Measurements from ENCODE around the gene TIMM17B. TPM values are rescaled to one million over a fixed set of nuclear protein-coding genes. Genes with fewer than 3 reads are reported as not detected.

TIMM17B gene
- 89.0 and 89.7 TPM in 2 replicates for total RNA-seq (2021)
- long read RNA-seq, transcript TIMM17B-204 (7 exons, 964 nt) = major isoform, 20 of 117 reads
- long read RNA-seq, partial matches to known transcripts = 84 of 117 reads
- long read RNA-seq, other reads (novel, unspliced or antisense) = 12 of 117 reads

DNA sequence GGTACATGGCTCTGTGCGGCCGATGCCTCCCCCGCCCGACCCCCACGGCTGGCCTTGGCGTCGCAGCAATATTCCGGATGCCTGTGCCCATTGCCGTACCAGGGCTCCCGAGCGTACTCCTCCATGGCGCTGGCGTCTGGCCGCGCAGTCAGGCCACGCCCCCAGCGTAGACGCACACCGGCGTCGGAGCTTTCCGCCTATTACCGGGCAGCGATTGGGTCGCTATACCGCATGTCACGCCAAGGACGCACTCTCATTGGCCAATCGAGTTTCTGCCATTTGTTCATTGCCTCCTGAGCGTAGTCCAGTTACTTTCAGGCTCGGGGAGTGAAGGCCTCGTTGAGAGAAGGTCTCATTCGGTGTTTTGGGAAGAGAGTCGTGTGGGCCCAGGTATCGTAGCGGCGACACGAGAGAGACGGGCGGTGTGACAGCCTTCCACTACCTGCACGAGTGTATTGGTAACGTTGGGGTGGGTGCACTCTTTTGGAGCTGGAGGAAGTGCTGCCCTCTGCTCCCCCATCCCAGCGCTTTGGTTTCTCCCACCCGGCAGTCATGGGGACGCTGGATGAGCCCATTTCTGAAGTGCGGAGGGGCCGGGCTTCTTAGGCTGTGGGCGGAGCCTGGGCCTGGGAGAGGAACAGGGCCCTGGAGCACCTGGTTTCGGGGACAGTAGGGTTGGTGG lies at the start of gene TIMM17B, which contains the start of gene PQBP1:
TIMM17B (minus strand) TSS at position 144 of the 682 bp plus-strand sequence; CDS start at position 125, 19 bp downstream.
PQBP1 (plus strand) TSS at position 306 of the 682 bp plus-strand sequence. CDS start 580 bp downstream, outside the sequence.
- Mint-ChIP-seq H3K36me3 (ENCODE audit: insufficient read depth in 1 of 3, low read depth in 3 of 3) (peaks cover 32 to 54% (median 47%) of the 10 kb centered on the region in 3 experiments), H3K27me3 (ENCODE audit: low read depth) (peaks cover 1% of the 10 kb centered on the region; the same call in 1 of the 2 replicates), H3K4me1 (peaks cover 0 to 8% of the 10 kb centered on the region in 2 experiments; a peak in 2 of 4 replicates), H3K4me3 (peak within 1 kb of the TSS; percentile 76 to 94), H3K27ac (peak within 1 kb of the TSS; percentile 95 to 97 (median 96)), H3K9me3 (peaks cover 77 to 81% of the 10 kb centered on the region in 2 experiments)
- Histone ChIP-seq H2BK5ac (ENCODE audit: insufficient read length, low read length) (peak within 1 kb of the TSS; percentile 85), H3K4ac (ENCODE audit: low read depth, low read length) (no peak within 1 kb of the TSS), H3K23ac (ENCODE audit: insufficient read length, low read depth, low read length) (no peak within 1 kb of the TSS), H3K23me2 (ENCODE audit: insufficient read length, low read depth, low read length, poor library complexity, severe bottlenecking) (peaks cover 10% of the 10 kb centered on the region), H3K56ac (ENCODE audit: insufficient read length, low read depth, low read length) (peak within 1 kb of the TSS; percentile 14), H3K27me3 (ENCODE audit: insufficient read depth, low read length) (no peaks in the 10 kb centered on the region), H3K4me2 (ENCODE audit: insufficient read depth, insufficient read length, low read length) (peak within 1 kb of the TSS; percentile 79), H2BK20ac (ENCODE audit: low read depth, low read length, poor library complexity, severe bottlenecking) (no peak within 1 kb of the TSS), H3K4me1 (ENCODE audit: insufficient read depth, low read length) (no peaks in the 10 kb centered on the region), H4K91ac (ENCODE audit: insufficient read length, low read depth, low read length) (no peak within 1 kb of the TSS), H2AFZ (ENCODE audit: low read length) (no peak within 1 kb of the TSS), H2BK12ac (ENCODE audit: insufficient read length, low read depth, low read length) (no peak within 1 kb of the TSS), H2BK15ac (ENCODE audit: low read depth, low read length) (no peak within 1 kb of the TSS; the same call in 1 of the 2 replicates), H3K79me2 (ENCODE audit: insufficient read depth, low read length) (no peaks in the 10 kb centered on the region; the same call in 1 of the 2 replicates), H3K14ac (ENCODE audit: insufficient read depth, low read length) (peak within 1 kb of the TSS; percentile 82), H4K20me1 (ENCODE audit: control insufficient read depth, insufficient read depth, insufficient read length) (peaks cover 3% of the 10 kb centered on the region), H3K27ac (ENCODE audit: insufficient read length, low read depth, low read length) (peak within 1 kb of the TSS; percentile 91), H3T11ph (ENCODE audit: low read length) (no peak within 1 kb of the TSS), H3K9me3 (ENCODE audit: control insufficient read depth, low read depth, low read length) (no peaks in the 10 kb centered on the region), H3K9ac (ENCODE audit: extremely low read depth, insufficient read length, low read length) (peak within 1 kb of the TSS; percentile 93), H3K79me1 (ENCODE audit: insufficient read depth, low read depth, low read length, poor library complexity, severe bottlenecking) (peaks cover 3% of the 10 kb centered on the region), H2AK5ac (ENCODE audit: insufficient read length, low read length) (no peak within 1 kb of the TSS), H2BK120ac (ENCODE audit: low read depth, low read length, poor library complexity, severe bottlenecking) (no peak within 1 kb of the TSS), H3K18ac (ENCODE audit: insufficient read length, low read depth, low read length) (peak within 1 kb of the TSS; percentile 87), H4K5ac (ENCODE audit: insufficient read length, low read depth, low read length) (peak within 1 kb of the TSS; percentile 13), H4K8ac (replicated peaks; ENCODE audit: insufficient read length, low read depth, low read length) (peak within 1 kb of the TSS; percentile 13)
- WGBS (ENCODE audit: extremely low coverage, insufficient read length, low lambda C conversion rate) = no CpG with 5 or more reads among the region's 49 CpGs
- TF ChIP-seq, protein P1, sequence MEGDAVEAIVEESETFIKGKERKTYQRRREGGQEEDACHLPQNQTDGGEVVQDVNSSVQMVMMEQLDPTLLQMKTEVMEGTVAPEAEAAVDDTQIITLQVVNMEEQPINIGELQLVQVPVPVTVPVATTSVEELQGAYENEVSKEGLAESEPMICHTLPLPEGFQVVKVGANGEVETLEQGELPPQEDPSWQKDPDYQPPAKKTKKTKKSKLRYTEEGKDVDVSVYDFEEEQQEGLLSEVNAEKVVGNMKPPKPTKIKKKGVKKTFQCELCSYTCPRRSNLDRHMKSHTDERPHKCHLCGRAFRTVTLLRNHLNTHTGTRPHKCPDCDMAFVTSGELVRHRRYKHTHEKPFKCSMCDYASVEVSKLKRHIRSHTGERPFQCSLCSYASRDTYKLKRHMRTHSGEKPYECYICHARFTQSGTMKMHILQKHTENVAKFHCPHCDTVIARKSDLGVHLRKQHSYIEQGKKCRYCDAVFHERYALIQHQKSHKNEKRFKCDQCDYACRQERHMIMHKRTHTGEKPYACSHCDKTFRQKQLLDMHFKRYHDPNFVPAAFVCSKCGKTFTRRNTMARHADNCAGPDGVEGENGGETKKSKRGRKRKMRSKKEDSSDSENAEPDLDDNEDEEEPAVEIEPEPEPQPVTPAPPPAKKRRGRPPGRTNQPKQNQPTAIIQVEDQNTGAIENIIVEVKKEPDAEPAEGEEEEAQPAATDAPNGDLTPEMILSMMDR (conservative IDR thresholded peaks at IDR 0.05) = no peak
- peak; percentile 94 for DNase-seq
